SK-N-SH treated with all-trans-retinoic acid at 6 μM for 48 hours (cell line): ENCODE data around the gene AUH.

ENCODE experiments used
- ATAC-seq: fragments of 200-7000 bp; cut with Tn5 transposase; 3 replicates; pipeline ENCODE4 v1.9.1; 2020; ENCODE audit warnings: mild to moderate bottlenecking, moderate library complexity
- ARNTL ChIP-seq: fragments of 450-650 bp; formaldehyde crosslinking; IDR thresholded peaks from 2 replicates; pipeline ENCODE4 v1.5.0; 2020; ENCODE audit warnings: low read depth, mild to moderate bottlenecking, moderate library complexity, borderline replicate concordance
- BACH2 ChIP-seq: fragments of 250-450 bp; sonication (Bioruptor Pico); IDR thresholded peaks from 2 replicates; pipeline ENCODE4 v1.9.0; 2021; ENCODE audit warnings: mild to moderate bottlenecking, borderline replicate concordance
- CSDC2 ChIP-seq: fragments of 250-450 bp; sonication (Bioruptor Pico); IDR thresholded peaks from 2 replicates; pipeline ENCODE4 v1.5.0; 2020; ENCODE audit warnings: mild to moderate bottlenecking, moderate library complexity
- CSRNP3 ChIP-seq: fragments of 250-450 bp; sonication (Bioruptor Pico); IDR thresholded peaks from 2 replicates; pipeline ENCODE4 v1.5.1; 2021; ENCODE audit warnings: mild to moderate bottlenecking, moderate library complexity
- ESRRG ChIP-seq: fragments of 250-450 bp; sonication (Bioruptor Pico); IDR thresholded peaks from 2 replicates; pipeline ENCODE4 v1.6.1; 2021; ENCODE audit warnings: mild to moderate bottlenecking
- GLIS3 ChIP-seq: fragments of 250-450 bp; sonication (Bioruptor Pico); IDR thresholded peaks from 2 replicates; pipeline ENCODE4 v1.5.0; 2020; ENCODE audit warnings: mild to moderate bottlenecking, moderate library complexity
- ISL1 ChIP-seq: fragments of 250-450 bp; sonication (Bioruptor Pico); IDR thresholded peaks from 2 replicates; pipeline ENCODE4 v2.1.2; 2022; ENCODE audit warnings: mild to moderate bottlenecking, moderate library complexity
- OSR1 ChIP-seq: fragments of 250-450 bp; sonication (Bioruptor Pico); IDR thresholded peaks from 2 replicates; pipeline ENCODE4 v1.8.0; 2022; ENCODE audit warnings: moderate library complexity, mild to moderate bottlenecking, inconsistent platforms
- PATZ1 ChIP-seq: fragments of 250-450 bp; sonication (Bioruptor Pico); IDR thresholded peaks from 2 replicates; pipeline ENCODE4 v1.8.0; 2020; ENCODE audit warnings: mild to moderate bottlenecking, moderate library complexity, borderline replicate concordance
- POU6F1 ChIP-seq: fragments of 250-450 bp; sonication (Bioruptor Pico); IDR thresholded peaks from 2 replicates; pipeline ENCODE4 v1.8.0; 2021; ENCODE audit warnings: low read depth, mild to moderate bottlenecking, moderate library complexity, borderline replicate concordance
- PPARA ChIP-seq: fragments of 250-450 bp; sonication (Bioruptor Pico); IDR thresholded peaks from 2 replicates; pipeline ENCODE4 v1.5.0; 2020; ENCODE audit warnings: mild to moderate bottlenecking, borderline replicate concordance
- RARB ChIP-seq: fragments of 250-450 bp; sonication (Bioruptor Pico); IDR thresholded peaks from 2 replicates; pipeline ENCODE4 v1.8.0; 2021; ENCODE audit warnings: mild to moderate bottlenecking, moderate library complexity
- SNAI2 ChIP-seq: fragments of 250-450 bp; sonication (Bioruptor Pico); IDR thresholded peaks from 2 replicates; pipeline ENCODE4 v1.5.0; 2020; ENCODE audit warnings: mild to moderate bottlenecking, moderate library complexity
- TCF4 ChIP-seq: fragments of 250-450 bp; sonication (Bioruptor Pico); IDR thresholded peaks from 2 replicates; pipeline ENCODE4 v1.8.0; 2021; ENCODE audit warnings: mild to moderate bottlenecking, moderate library complexity, borderline replicate concordance
- TOX ChIP-seq: fragments of 250-450 bp; sonication (Bioruptor Pico); IDR thresholded peaks from 2 replicates; pipeline ENCODE4 v1.8.0; 2021; ENCODE audit warnings: mild to moderate bottlenecking, moderate library complexity, borderline replicate concordance
- TSHZ2 ChIP-seq: fragments of 250-450 bp; sonication (Bioruptor Pico); IDR thresholded peaks from 2 replicates; pipeline ENCODE4 v1.5.0; 2020; ENCODE audit warnings: mild to moderate bottlenecking, moderate library complexity
- ZC3H10 ChIP-seq: fragments of 250-450 bp; sonication (Bioruptor Pico); IDR thresholded peaks from 2 replicates; pipeline ENCODE4 v1.5.1; 2021; ENCODE audit warnings: mild to moderate bottlenecking, moderate library complexity
- ZFP3 ChIP-seq: fragments of 250-450 bp; sonication (Bioruptor Pico); IDR thresholded peaks from 2 replicates; pipeline ENCODE4 v1.5.0; 2020; ENCODE audit warnings: mild to moderate bottlenecking, moderate library complexity
- ZFP30 ChIP-seq: fragments of 450-650 bp; formaldehyde crosslinking; IDR thresholded peaks from 2 replicates; pipeline ENCODE4 v1.5.0; 2022; ENCODE audit warnings: mild to moderate bottlenecking, moderate library complexity
- ZNF565 ChIP-seq: fragments of 450-650 bp; formaldehyde crosslinking; conservative IDR thresholded peaks from 2 replicates; pipeline ENCODE4 v1.5.0; 2020; ENCODE audit warnings: low read depth, mild to moderate bottlenecking, moderate library complexity
- ZNF70 ChIP-seq: fragments of 450-650 bp; formaldehyde crosslinking; IDR thresholded peaks from 2 replicates; pipeline ENCODE4 v1.5.0; 2020; ENCODE audit warnings: mild to moderate bottlenecking, moderate library complexity
- ZNF8 ChIP-seq: fragments of 450-650 bp; formaldehyde crosslinking; IDR thresholded peaks from 2 replicates; pipeline ENCODE4 v1.5.0; 2020; ENCODE audit warnings: mild to moderate bottlenecking, moderate library complexity

AUH gene

GRCh38 chr9:91259162-91259561 is 102.6 kb downstream of the AUH start:
- TF ChIP-seq ZFP30: no peak
- TF ChIP-seq ZC3H10: no peak
- TF ChIP-seq TCF4: no peak
- TF ChIP-seq TSHZ2 (CRISPR knock-in tag): no peak
- TF ChIP-seq OSR1 (CRISPR knock-in tag): no peak
- TF ChIP-seq ZFP3: no peak
- TF ChIP-seq ARNTL (CRISPR knock-in tag): no peak
- TF ChIP-seq ESRRG (CRISPR knock-in tag): no peak
- no peak for TF ChIP-seq CSDC2 (CRISPR knock-in tag)
- no peak for TF ChIP-seq GLIS3
- TF ChIP-seq SNAI2 (CRISPR knock-in tag): no peak
- ATAC-seq: no peak

GRCh38 chr9:91258451-91258850 is 103.3 kb downstream of the AUH start:
- TF ChIP-seq ESRRG (CRISPR knock-in tag): no peak
- TF ChIP-seq GLIS3: no peak
- no peak for TF ChIP-seq POU6F1 (CRISPR knock-in tag)
- no peak for ATAC-seq

- no peak for ATAC-seq
- no peak for TF ChIP-seq BACH2 (CRISPR knock-in tag)
- no peak for TF ChIP-seq CSRNP3
- no peak for TF ChIP-seq ZFP3
- TF ChIP-seq PPARA: no peak
- no peak for TF ChIP-seq TCF4
- no peak for TF ChIP-seq ZC3H10
- TF ChIP-seq TOX (CRISPR knock-in tag): no peak
- TF ChIP-seq ISL1 (CRISPR knock-in tag): no peak
- TF ChIP-seq PATZ1: no peak
- TF ChIP-seq ZFP30: no peak
- no peak for TF ChIP-seq CSDC2 (CRISPR knock-in tag)
- TF ChIP-seq ZNF565 (CRISPR knock-in tag): no peak
- no peak for TF ChIP-seq OSR1 (CRISPR knock-in tag)
- no peak for TF ChIP-seq ESRRG (CRISPR knock-in tag)
- no peak for TF ChIP-seq GLIS3
- no peak for TF ChIP-seq ZNF70 (CRISPR knock-in tag)
- TF ChIP-seq ZNF8 (CRISPR knock-in tag): no peak
Measured at GRCh38 chr9:91256235-91256634, 105.5 kb downstream of the AUH start.

GRCh38 chr9:91255327-91255726 is 106.4 kb downstream of the AUH start:
- peak; percentile 93 for ATAC-seq

More at GRCh38 chr9:91255327-91255726, 106.4 kb downstream of the AUH start:
- TF ChIP-seq TOX (CRISPR knock-in tag) (peak; percentile 96), ZC3H10 (peak; percentile 71; the same call in 1 of the 2 replicates), PPARA (no peak), ISL1 (CRISPR knock-in tag) (peak; percentile 62), RARB (CRISPR knock-in tag) (peak; percentile 65; the same call in 1 of the 2 replicates), TCF4 (peak; percentile 26; the same call in 1 of the 2 replicates)
- TF ChIP-seq, all 23 proteins: peak for 5
